ENCODE results near the gene SUCNR1. TPM values are rescaled to one million over a fixed set of nuclear protein-coding genes. Genes with fewer than 3 reads are reported as not detected.

Gene SUCNR1
- total and polyA plus RNA-seq, 2 of the 13 experiments (the other 11 are each of a cell fraction or from before 2014, with no cell fraction given), result 0.03 TPM; not detected in 1

DNA sequence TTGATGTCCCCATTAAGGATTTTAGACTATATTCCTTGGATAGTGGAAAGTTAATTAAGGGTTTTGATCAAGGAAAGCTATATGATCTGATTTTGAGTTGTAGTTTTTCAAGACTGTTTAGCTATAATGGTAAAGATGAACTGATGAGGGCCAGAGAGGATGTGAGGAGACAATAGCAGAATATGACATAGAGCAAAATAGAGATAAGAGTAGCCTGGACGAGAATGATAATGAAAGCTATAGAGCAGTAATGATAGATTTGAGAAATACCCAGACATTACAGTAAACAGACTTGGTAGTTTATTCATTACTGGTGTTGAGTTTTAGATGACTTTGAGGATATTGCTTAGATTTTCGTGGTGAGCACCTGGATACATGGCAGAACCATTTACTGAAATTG lies 3.8 kb downstream of the SUCNR1 start (continued):
- TF ChIP-seq CTCF (CRISPR knock-in tag; IDR thresholded peaks at IDR 0.05) (no peak), ZHX2 (IDR thresholded peaks at IDR 0.05; ENCODE audit: low read depth) (no peak), ZHX2 (CRISPR knock-in tag; IDR thresholded peaks at IDR 0.05; ENCODE audit: borderline replicate concordance) (no peak), ASH2L (IDR thresholded peaks at IDR 0.05; ENCODE audit: insufficient read length, low read depth, low read length) (no peak), ZNF800 (CRISPR knock-in tag; IDR thresholded peaks at IDR 0.05) (no peak)
- TF ChIP-seq, protein P1, sequence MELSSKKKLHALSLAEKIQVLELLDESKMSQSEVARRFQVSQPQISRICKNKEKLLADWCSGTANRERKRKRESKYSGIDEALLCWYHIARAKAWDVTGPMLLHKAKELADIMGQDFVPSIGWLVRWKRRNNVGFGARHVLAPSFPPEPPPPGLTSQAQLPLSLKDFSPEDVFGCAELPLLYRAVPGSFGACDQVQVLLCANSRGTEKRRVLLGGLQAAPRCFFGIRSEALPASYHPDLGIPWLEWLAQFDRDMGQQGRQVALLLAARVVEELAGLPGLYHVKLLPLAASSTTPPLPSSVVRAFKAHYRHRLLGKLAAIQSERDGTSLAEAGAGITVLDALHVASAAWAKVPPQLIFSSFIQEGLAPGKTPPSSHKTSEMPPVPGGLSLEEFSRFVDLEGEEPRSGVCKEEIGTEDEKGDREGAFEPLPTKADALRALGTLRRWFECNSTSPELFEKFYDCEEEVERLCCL (CRISPR knock-in tag; IDR thresholded peaks at IDR 0.05; ENCODE audit: borderline replicate concordance), result no peak
